GM10266 (cell line): ENCODE data around the gene MRFAP1L1.

ENCODE experiments used
- DNase-seq: peaks from one replicate; pipeline ENCODE4 v3.0.0; 2012; ENCODE audit errors: extremely low spot score
- CTCF ChIP-seq: IDR thresholded peaks from 2 replicates; pipeline ENCODE4 v1.5.1; 2012; ENCODE audit warnings: mild to moderate bottlenecking, low read depth; ENCODE audit not compliant: control insufficient read depth, insufficient read depth; ENCODE audit errors: missing control alignments

Gene MRFAP1L1

GRCh38 chr4:6746721-6747293 lies 37.1 kb upstream of the MRFAP1L1 start:
- TF ChIP-seq CTCF: no peak
- no peak for DNase-seq

- no peak for TF ChIP-seq CTCF
- no peak for DNase-seq
These were observed 33.3 kb upstream of the MRFAP1L1 start for GRCh38 chr4:6742989-6743388.

- no peak for DNase-seq
These were observed 32.8 kb upstream of the MRFAP1L1 start for GRCh38 chr4:6742507-6742906.

GRCh38 chr4:6740347-6740746 lies 30.7 kb upstream of the MRFAP1L1 start:
- no peak for TF ChIP-seq CTCF
- DNase-seq: no peak

More at GRCh38 chr4:6742507-6742906, 32.8 kb upstream of the MRFAP1L1 start:
- TF ChIP-seq CTCF: no peak

GRCh38 chr4:6739920-6740319 lies 30.3 kb upstream of the MRFAP1L1 start:
- DNase-seq: no peak
- no peak for TF ChIP-seq CTCF

- no peak for DNase-seq
These were observed 24.6 kb upstream of the MRFAP1L1 start for GRCh38 chr4:6734165-6734786.

More at GRCh38 chr4:6734165-6734786, 24.6 kb upstream of the MRFAP1L1 start:
- no peak for TF ChIP-seq CTCF
